Esophagus muscularis mucosa (tissue), 4 donors: ENCODE results near the gene SMC4.

Source experiments
- CTCF ChIP-seq, 3 experiments: fragments of 200-600 bp in 2 of 3; fragments of 450-650 bp in 1 of 3; sonication (generic) in 2 of 3; IDR thresholded peaks; one replicate each; pipeline ENCODE4 v1.5.1; 2017 to 2019; ENCODE audit warnings: antibody characterized with exemption in 3 of 3, mild to moderate bottlenecking in 2 of 3, moderate library complexity in 1 of 3
- EP300 ChIP-seq: sonication (generic); formaldehyde crosslinking; IDR thresholded peaks from one replicate; pipeline ENCODE4 v1.6.1; 2017; ENCODE audit warnings: antibody characterized with exemption
- POLR2A ChIP-seq: fragments of 450-650 bp; IDR thresholded peaks from one replicate; pipeline ENCODE4 v1.6.1; 2017; ENCODE audit warnings: antibody characterized with exemption, moderate library complexity, mild to moderate bottlenecking, low read depth

- no peak for TF ChIP-seq POLR2A
- no peak for TF ChIP-seq CTCF (IDR thresholded peaks at IDR 0.05)
- TF ChIP-seq EP300 = no peak
Observed at GRCh38 chr3:160445854-160446253, 46.4 kb downstream of the SMC4 start.
